Neural progenitor cell (in vitro differentiated cells): Measurements from ENCODE around the gene C16orf86. TPM values are rescaled to one million over a fixed set of nuclear protein-coding genes. Genes with fewer than 3 reads are reported as not detected.

Experiments
- DNase-seq: peaks from one replicate; pipeline ENCODE4 v3.0.0-alpha.2; 2016; ENCODE audit warnings: low spot score
- H2AFZ ChIP-seq: fragments of 200-600 bp; sonication (generic); replicated peaks from 2 replicates; pipeline ENCODE4 v1.6.1; 2016; ENCODE audit warnings: antibody characterized with exemption
- H3F3A ChIP-seq: fragments of 200-600 bp; sonication (generic); 2 replicates; pipeline ENCODE4 v1.6.1; 2016; ENCODE audit warnings: antibody characterized with exemption, low read depth
- H3K27ac ChIP-seq: fragments of 200-600 bp; sonication (generic); 2 replicates; pipeline ENCODE4 v1.5.1; 2016; ENCODE audit warnings: mild to moderate bottlenecking
- H3K27me3 ChIP-seq: fragments of 200-600 bp; sonication (generic); 2 replicates; pipeline ENCODE4 v1.6.1; 2016; ENCODE audit warnings: mild to moderate bottlenecking, moderate library complexity
- H3K36me3 ChIP-seq: fragments of 200-600 bp; sonication (generic); 2 replicates; pipeline ENCODE4 v1.5.1; 2016
- H3K4me1 ChIP-seq: fragments of 200-600 bp; sonication (generic); 2 replicates; pipeline ENCODE4 v1.6.1; 2016; ENCODE audit warnings: mixed run types
- H3K4me2 ChIP-seq: fragments of 200-600 bp; sonication (generic); 2 replicates; pipeline ENCODE4 v1.6.1; 2016
- H3K4me3 ChIP-seq: fragments of 200-600 bp; sonication (generic); 2 replicates; pipeline ENCODE4 v1.5.1; 2016
- H3K79me2 ChIP-seq: fragments of 200-600 bp; sonication (generic); 2 replicates; pipeline ENCODE4 v1.6.1; 2016; ENCODE audit warnings: low read depth
- H3K9ac ChIP-seq: fragments of 200-600 bp; sonication (generic); 2 replicates; pipeline ENCODE4 v1.6.1; 2016
- H3K9me3 ChIP-seq: fragments of 200-600 bp; sonication (generic); 2 replicates; pipeline ENCODE4 v1.5.1; 2016; ENCODE audit warnings: low read depth
- H4K20me1 ChIP-seq: fragments of 200-600 bp; sonication (generic); 2 replicates; pipeline ENCODE4 v1.6.1; 2016; ENCODE audit warnings: low read depth
- H3K27ac Mint-ChIP-seq: 3 replicates; pipeline ENCODE4 v1.8.0; 2021; ENCODE audit warnings: mixed read lengths
- H3K27me3 Mint-ChIP-seq: 2 replicates; pipeline ENCODE4 v1.8.0; 2022; ENCODE audit warnings: low read depth, mild to moderate bottlenecking, inconsistent platforms, moderate library complexity, mixed read lengths; ENCODE audit not compliant: insufficient read depth
- H3K36me3 Mint-ChIP-seq: 3 replicates; pipeline ENCODE4 v1.8.0; 2021; ENCODE audit warnings: mixed read lengths
- H3K4me1 Mint-ChIP-seq: 3 replicates; pipeline ENCODE4 v1.8.0; 2021; ENCODE audit warnings: mixed read lengths
- H3K4me3 Mint-ChIP-seq: 3 replicates; pipeline ENCODE4 v1.8.0; 2021; ENCODE audit warnings: mild to moderate bottlenecking, moderate library complexity, mixed read lengths
- H3K9me3 Mint-ChIP-seq: 3 replicates; pipeline ENCODE4 v1.8.0; 2020; ENCODE audit warnings: mixed read lengths
- EZH2 ChIP-seq: fragments of 200-600 bp; sonication (generic); IDR thresholded peaks from 2 replicates; pipeline ENCODE4 v1.6.1; 2017; ENCODE audit warnings: antibody characterized with exemption, mild to moderate bottlenecking, moderate library complexity
- EZH2phosphoT487 ChIP-seq: fragments of 200-600 bp; sonication (generic); IDR thresholded peaks from 2 replicates; pipeline ENCODE4 v1.6.1; 2017; ENCODE audit warnings: antibody characterized with exemption
- total RNA-seq: library from RNA; depleted of rRNA; stranded (reverse); fragments of >200 nt; gene quantifications from 2 replicates; pipeline ENCODE4 v1.2.3, GENCODE V29; 2015; ENCODE audit warnings: low replicate concordance
- TF ChIP-seq, protein P1 (sequence below): fragments of 200-600 bp; sonication (generic); IDR thresholded peaks from 2 replicates; pipeline ENCODE4 v1.5.1; 2017; ENCODE audit warnings: antibody characterized with exemption, mild to moderate bottlenecking

The C16orf86 gene
- total RNA-seq, 1 donor from 2014 or later: 0.24 TPM

DNA sequence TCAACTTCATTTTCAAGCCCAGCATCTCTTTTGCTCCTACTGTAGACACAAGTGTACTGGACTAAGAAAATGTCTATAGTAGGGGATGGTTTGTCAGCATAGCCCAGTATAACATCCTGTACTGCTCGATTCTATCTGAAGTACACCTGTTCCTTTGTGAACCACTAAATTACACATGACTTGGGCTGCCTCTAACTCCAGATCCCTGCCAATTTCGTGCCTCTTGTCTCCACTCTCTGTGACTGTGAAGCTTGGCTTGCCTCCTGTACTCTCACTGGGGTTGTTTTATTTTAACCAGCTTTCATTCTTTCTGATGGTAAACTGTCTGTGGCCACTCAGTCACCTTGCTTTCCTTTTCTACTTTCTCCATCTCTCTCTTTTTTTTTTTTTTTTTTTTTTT lies 28.0 kb downstream of the C16orf86 start:
- no peak overlapping the region for H3K4me2 ChIP-seq
- H3F3A ChIP-seq: no peaks in the 10 kb centered on the region
- H3K27me3 ChIP-seq: no peaks in the 10 kb centered on the region
- no peak overlapping the region for H3K9ac ChIP-seq
- H3K9me3 Mint-ChIP-seq: peaks cover 3% of the 10 kb centered on the region
- no peak overlapping the region for H3K27ac ChIP-seq
- peaks cover 2% of the 10 kb centered on the region for H3K27me3 Mint-ChIP-seq
- H3K4me1 Mint-ChIP-seq: no peaks in the 10 kb centered on the region
- peaks cover 17% of the 10 kb centered on the region for H3K36me3 Mint-ChIP-seq
- no peaks in the 10 kb centered on the region for H3K36me3 ChIP-seq
- H2AFZ ChIP-seq: no peak overlapping the region
- peaks cover 3% of the 10 kb centered on the region for H3K79me2 ChIP-seq
- no peaks in the 10 kb centered on the region for H3K4me1 ChIP-seq
- no peaks in the 10 kb centered on the region for H3K9me3 ChIP-seq
- DNase-seq: no peak
- H3K4me3 Mint-ChIP-seq: no peak overlapping the region
- H3K4me3 ChIP-seq: no peak overlapping the region
- H4K20me1 ChIP-seq: peaks cover 10% of the 10 kb centered on the region
- TF ChIP-seq, protein P1, sequence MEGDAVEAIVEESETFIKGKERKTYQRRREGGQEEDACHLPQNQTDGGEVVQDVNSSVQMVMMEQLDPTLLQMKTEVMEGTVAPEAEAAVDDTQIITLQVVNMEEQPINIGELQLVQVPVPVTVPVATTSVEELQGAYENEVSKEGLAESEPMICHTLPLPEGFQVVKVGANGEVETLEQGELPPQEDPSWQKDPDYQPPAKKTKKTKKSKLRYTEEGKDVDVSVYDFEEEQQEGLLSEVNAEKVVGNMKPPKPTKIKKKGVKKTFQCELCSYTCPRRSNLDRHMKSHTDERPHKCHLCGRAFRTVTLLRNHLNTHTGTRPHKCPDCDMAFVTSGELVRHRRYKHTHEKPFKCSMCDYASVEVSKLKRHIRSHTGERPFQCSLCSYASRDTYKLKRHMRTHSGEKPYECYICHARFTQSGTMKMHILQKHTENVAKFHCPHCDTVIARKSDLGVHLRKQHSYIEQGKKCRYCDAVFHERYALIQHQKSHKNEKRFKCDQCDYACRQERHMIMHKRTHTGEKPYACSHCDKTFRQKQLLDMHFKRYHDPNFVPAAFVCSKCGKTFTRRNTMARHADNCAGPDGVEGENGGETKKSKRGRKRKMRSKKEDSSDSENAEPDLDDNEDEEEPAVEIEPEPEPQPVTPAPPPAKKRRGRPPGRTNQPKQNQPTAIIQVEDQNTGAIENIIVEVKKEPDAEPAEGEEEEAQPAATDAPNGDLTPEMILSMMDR: no peak
- TF ChIP-seq EZH2 (no peak), EZH2phosphoT487 (no peak)
- H3K27ac Mint-ChIP-seq: no peak overlapping the region

DNA sequence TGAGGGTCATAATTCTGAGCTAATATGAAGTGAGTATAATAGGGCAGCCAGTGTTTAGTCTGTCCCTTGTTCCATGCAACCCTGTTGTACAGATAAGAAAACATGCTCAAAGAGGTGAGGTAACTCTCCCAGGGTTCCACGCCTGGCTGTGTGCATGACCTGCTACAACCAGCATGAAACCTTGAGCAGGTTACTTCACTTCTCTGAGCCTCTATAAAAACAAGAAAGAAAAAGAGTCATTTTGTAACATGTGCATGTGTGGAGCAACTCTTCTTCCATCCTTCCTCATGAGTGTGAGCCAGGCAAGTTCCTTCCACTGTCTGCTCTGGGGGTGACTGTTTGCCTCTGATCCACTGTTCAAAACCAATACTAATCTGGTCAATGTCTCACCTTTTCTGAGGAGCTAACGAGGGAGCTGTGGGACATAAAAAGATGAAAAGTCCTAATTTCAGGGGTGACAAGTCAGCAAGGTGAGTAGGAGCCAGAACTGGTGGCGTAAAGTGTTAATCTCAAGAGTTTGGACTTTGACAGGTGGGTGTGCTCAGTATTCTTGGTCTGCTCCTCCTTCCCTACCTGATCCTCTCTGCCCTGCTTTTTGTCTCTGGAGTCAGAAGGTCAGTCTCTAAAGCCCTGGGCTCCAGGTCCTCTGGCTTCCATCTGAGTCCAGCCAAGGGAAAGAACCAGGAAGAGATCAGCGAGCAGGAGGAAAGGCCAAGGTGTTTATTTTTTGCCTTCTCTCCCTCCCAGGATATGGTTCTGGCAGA lies 31.0 kb downstream of the C16orf86 start:
- TF ChIP-seq, protein P1: no peak
- TF ChIP-seq EZH2phosphoT487: no peak
- no peak for TF ChIP-seq EZH2
- H3K36me3 Mint-ChIP-seq: peaks cover 12% of the 10 kb centered on the region
- H3K27ac Mint-ChIP-seq: no peak overlapping the region
- peaks cover 3% of the 10 kb centered on the region for H3K9me3 Mint-ChIP-seq
- Histone ChIP-seq H3K9ac (no peak overlapping the region), H3K4me3 (no peak overlapping the region), H2AFZ (no peak overlapping the region), H3F3A (no peaks in the 10 kb centered on the region), H3K27me3 (no peaks in the 10 kb centered on the region), H3K4me2 (no peak overlapping the region), H4K20me1 (peaks cover 15% of the 10 kb centered on the region), H3K79me2 (peaks cover 28% of the 10 kb centered on the region), H3K9me3 (no peaks in the 10 kb centered on the region), H3K27ac (no peak overlapping the region), H3K36me3 (no peaks in the 10 kb centered on the region), H3K4me1 (no peaks in the 10 kb centered on the region)
- peaks cover 2% of the 10 kb centered on the region for H3K27me3 Mint-ChIP-seq
- peaks cover 7% of the 10 kb centered on the region for H3K4me1 Mint-ChIP-seq
- H3K4me3 Mint-ChIP-seq: no peak overlapping the region
- no peak for DNase-seq

DNA sequence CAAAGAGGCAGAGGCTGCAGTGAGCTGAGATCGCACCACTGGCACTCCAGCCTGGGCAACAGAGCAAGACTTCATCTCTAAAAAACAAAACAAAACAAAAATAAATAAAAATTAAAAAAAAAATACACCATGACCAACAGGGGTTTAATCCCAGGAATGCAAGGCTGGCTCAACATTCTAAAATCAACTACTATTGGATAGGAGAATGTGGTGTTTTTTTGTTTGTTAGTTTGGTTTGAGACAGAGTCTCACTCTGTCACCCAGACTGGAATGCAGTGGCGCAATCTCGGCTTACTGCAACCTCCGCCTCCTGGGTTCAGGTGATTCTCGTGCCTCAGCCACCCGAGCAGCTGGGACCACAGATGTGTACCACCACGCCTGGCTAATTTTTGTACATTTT lies 32.7 kb downstream of the C16orf86 start:
- H3K79me2 ChIP-seq: peaks cover 40% of the 10 kb centered on the region

More for the DNA sequence above, 32.7 kb downstream of the C16orf86 start:
- Histone ChIP-seq H3K9ac (no peak overlapping the region), H3K4me2 (no peak overlapping the region), H3K27me3 (no peaks in the 10 kb centered on the region), H3K36me3 (no peaks in the 10 kb centered on the region), H3K4me1 (no peaks in the 10 kb centered on the region), H3K27ac (no peak overlapping the region), H3K9me3 (no peaks in the 10 kb centered on the region), H3F3A (no peaks in the 10 kb centered on the region), H2AFZ (no peak overlapping the region), H4K20me1 (peaks cover 19% of the 10 kb centered on the region), H3K4me3 (no peak overlapping the region)
- TF ChIP-seq EZH2phosphoT487 (no peak), EZH2 (no peak)
- TF ChIP-seq, protein P1: no peak
- DNase-seq: no peak
- no peak overlapping the region for H3K27ac Mint-ChIP-seq
- peaks cover 12% of the 10 kb centered on the region for H3K36me3 Mint-ChIP-seq
- peaks cover 3% of the 10 kb centered on the region for H3K9me3 Mint-ChIP-seq
- H3K4me1 Mint-ChIP-seq: peaks cover 7% of the 10 kb centered on the region
- H3K27me3 Mint-ChIP-seq: peaks cover 2% of the 10 kb centered on the region
- H3K4me3 Mint-ChIP-seq: no peak overlapping the region
